Hepatocyte (in vitro differentiated cells): ENCODE results near the gene TLL2.

ENCODE experiments used
- CTCF ChIP-seq: fragments of 200-600 bp; sonication (generic); IDR thresholded peaks from 2 replicates; pipeline ENCODE4 v1.5.1; 2016; ENCODE audit warnings: antibody characterized with exemption, mild to moderate bottlenecking; ENCODE audit not compliant: poor library complexity
- EZH2 ChIP-seq: fragments of 200-600 bp; sonication (generic); IDR thresholded peaks from 2 replicates; pipeline ENCODE4 v1.6.1; 2016; ENCODE audit warnings: antibody characterized with exemption, mild to moderate bottlenecking, borderline replicate concordance
- EZH2phosphoT487 ChIP-seq: fragments of 200-600 bp; sonication (generic); IDR thresholded peaks from one replicate; pipeline ENCODE4 v1.6.1; 2018; ENCODE audit warnings: antibody characterized with exemption, mild to moderate bottlenecking, low read depth, moderate library complexity; ENCODE audit not compliant: unreplicated experiment, severe bottlenecking

- TF ChIP-seq CTCF (no peak), EZH2 (no peak), EZH2phosphoT487 (no peak)
These were observed 8.3 kb downstream of the TLL2 start for GRCh38 chr10:96505150-96506136.
